HepG2 (cell line): ENCODE results near the gene NTRK2. TPM values are rescaled to one million over a fixed set of nuclear protein-coding genes. Genes with fewer than 3 reads are reported as not detected.

Source experiments
- ATAC-seq: fragments of 200-7000 bp; cut with Tn5 transposase; 3 replicates; pipeline ENCODE4 v1.9.1; 2020; ENCODE audit warnings: mild to moderate bottlenecking, moderate library complexity
- BruUV-seq: library from RNA; stranded (reverse); fragments of 400-500 nt; replicated peaks from 2 replicates; lab custom pipeline; 2021; lab: Mats Ljungman, UMichigan
- CTCF ChIA-PET: fragments of 300-600 bp; formaldehyde crosslinking; extraction: SDS; loops from one replicate; lab custom pipeline; 2021; ENCODE audit warnings: low total read pairs, inconsistent platforms, low intra/inter-chr PET ratio; lab: Yijun Ruan, JAX
- POLR2A ChIA-PET: fragments of 350-600 bp; sonication (Branson Sonifier 250); formaldehyde crosslinking; loops from one replicate; lab custom pipeline; 2020; ENCODE audit warnings: antibody characterized with exemption, inconsistent platforms; lab: Yijun Ruan, JAX
- DNase-seq: peaks from one replicate; pipeline ENCODE4 v3.0.0-alpha.2; 2015; ENCODE audit warnings: low spot score
- FAIRE-seq: peaks from 3 replicates; lab custom pipeline; 2011; peaks lifted over from hg19 to GRCh38; lab: Jason Lieb, UNC
- H2AFZ ChIP-seq: one replicate; pipeline ENCODE4 v1.6.1; 2011; ENCODE audit warnings: low read length, inconsistent platforms
- H3K27ac ChIP-seq: fragments of 300-600 bp; 3 replicates; pipeline ENCODE4 v1.8.0; 2011; ENCODE audit warnings: mixed run types, mild to moderate bottlenecking, mixed read lengths, low read length, inconsistent platforms; ENCODE audit not compliant: insufficient read depth; ENCODE audit errors: extremely low read length
- H3K27me3 ChIP-seq, 2 experiments: fragments of 200-600 bp in 1 of 2; 2 replicates in 1 of 2; 3 replicates in 1 of 2; pipeline versions ENCODE4 v1.6.0 to v1.8.0; 2011; ENCODE audit warnings: low read length in 2 of 2, mild to moderate bottlenecking in 2 of 2, moderate library complexity in 2 of 2, inconsistent platforms in 1 of 2; ENCODE audit not compliant: insufficient read depth in 2 of 2, control insufficient read depth in 1 of 2
- H3K36me3 ChIP-seq, 2 experiments: fragments of 200-600 bp in 1 of 2; replicated peaks in 1 of 2; 2 replicates in 1 of 2; 3 replicates in 1 of 2; pipeline versions ENCODE4 v1.5.1 to v1.8.0; 2011; ENCODE audit warnings: low read length in 2 of 2, inconsistent platforms in 1 of 2; ENCODE audit not compliant: insufficient read depth in 2 of 2, control insufficient read depth in 1 of 2
- H3K4me1 ChIP-seq: 2 replicates; pipeline ENCODE4 v1.5.1; 2012; ENCODE audit warnings: low read length, inconsistent platforms; ENCODE audit not compliant: insufficient read depth
- H3K4me2 ChIP-seq: 2 replicates; pipeline ENCODE4 v1.6.0; 2011; ENCODE audit warnings: low read depth, low read length, inconsistent platforms
- H3K4me3 ChIP-seq, 3 experiments: fragments of 200-600 bp in 1 of 3; sonication (generic), shearing (Covaris generic) in 1 of 3; replicated peaks in 1 of 3; 2 replicates each; pipeline ENCODE4 v1.5.1; 2011 to 2016; ENCODE audit warnings: low read length in 3 of 3, inconsistent platforms in 2 of 3, low read depth in 2 of 3, mild to moderate bottlenecking in 2 of 3, control low read depth in 1 of 3, mixed read lengths in 1 of 3; ENCODE audit not compliant: insufficient read depth in 1 of 3
- H3K79me2 ChIP-seq: one replicate; pipeline ENCODE4 v1.6.1; 2011; ENCODE audit warnings: low read length, inconsistent platforms; ENCODE audit not compliant: insufficient read depth
- H3K9ac ChIP-seq: 2 replicates; pipeline ENCODE4 v1.6.0; 2011; ENCODE audit warnings: mild to moderate bottlenecking, low read depth, low read length, inconsistent platforms; ENCODE audit not compliant: insufficient read depth
- H3K9me3 ChIP-seq: 2 replicates; pipeline ENCODE4 v1.5.1; 2012; ENCODE audit warnings: mild to moderate bottlenecking, low read length
- H4K20me1 ChIP-seq: 2 replicates; pipeline ENCODE4 v1.6.0; 2011; ENCODE audit warnings: inconsistent platforms, mild to moderate bottlenecking, low read length, moderate library complexity; ENCODE audit not compliant: insufficient read depth
- POLR2A ChIP-seq, 2 experiments: IDR thresholded peaks; 2 replicates each; pipeline ENCODE4 v1.6.1; 2011; ENCODE audit warnings: low read depth in 2 of 2, low read length in 2 of 2, mild to moderate bottlenecking in 1 of 2, moderate library complexity in 1 of 2; ENCODE audit not compliant: insufficient read depth in 1 of 2
- ZNF260 ChIP-seq: sonication (generic); formaldehyde crosslinking; IDR thresholded peaks from 2 replicates; pipeline ENCODE4 v1.4.0; 2020; ENCODE audit warnings: missing genetic modification reagents, low read depth, mild to moderate bottlenecking, borderline replicate concordance
- WGBS: methylation state at CpG from one replicate; pipeline ENCODE4 v1.1.6; 2017; ENCODE audit warnings: low lambda C conversion rate; 5-methylcytosine and 5-hydroxymethylcytosine counted together
- in situ Hi-C: cut with HindIII; loops from 2 replicates; pipeline ENCODE4 v1.10.0; 2017; ENCODE audit warnings: low pct_unique_long_range_greater_than_20kb; ENCODE audit not compliant: extremely low pct_ligation_motif_present
- intact Hi-C: fragments of 100-400 bp; cut with micrococcal nuclease; formaldehyde crosslinking; loops from one replicate; pipeline ENCODE4 v1.10.0; 2022; ENCODE audit not compliant: unreplicated experiment
- polyA plus RNA-seq, 8 experiments: library from polyadenylated mRNA; depleted of rRNA in 3 of 8; stranded (reverse) in 7 of 8; unstranded in 1 of 8; fragments of >200 nt; fragmentation: Illumina TruSeq in 4 of 8; extraction: Trizol in 4 of 8; gene quantifications; 2 replicates each; pipeline versions ENCODE4 v1.2.1 to v1.2.3, GENCODE V29; 2011 to 2016; ENCODE audit warnings: low read depth in 4 of 8, missing spikeins in 1 of 8, mixed read lengths in 1 of 8; ENCODE audit not compliant: insufficient read depth in 1 of 8
- total RNA-seq, 5 experiments: library from RNA; depleted of rRNA; stranded (reverse); fragments of >200 nt; fragmentation: Illumina TruSeq; extraction: Trizol; gene quantifications; 2 replicates each; pipeline ENCODE4 v1.2.3, GENCODE V29; 2016; ENCODE audit warnings: low read depth in 1 of 5
- TF ChIP-seq, protein P1 (sequence below): sonication (generic); formaldehyde crosslinking; IDR thresholded peaks from 2 replicates; pipeline ENCODE4 v1.4.0; 2020; ENCODE audit warnings: missing genetic modification reagents
- TF ChIP-seq, protein P2 (sequence below): sonication (generic); formaldehyde crosslinking; IDR thresholded peaks from 2 replicates; pipeline ENCODE4 v1.8.0; 2022; ENCODE audit warnings: low read depth, missing genetic modification reagents

Gene NTRK2
- total and polyA plus RNA-seq, 2 of the 13 experiments (the other 11 are each of a cell fraction or from before 2014, with no cell fraction given), result not detected

DNA sequence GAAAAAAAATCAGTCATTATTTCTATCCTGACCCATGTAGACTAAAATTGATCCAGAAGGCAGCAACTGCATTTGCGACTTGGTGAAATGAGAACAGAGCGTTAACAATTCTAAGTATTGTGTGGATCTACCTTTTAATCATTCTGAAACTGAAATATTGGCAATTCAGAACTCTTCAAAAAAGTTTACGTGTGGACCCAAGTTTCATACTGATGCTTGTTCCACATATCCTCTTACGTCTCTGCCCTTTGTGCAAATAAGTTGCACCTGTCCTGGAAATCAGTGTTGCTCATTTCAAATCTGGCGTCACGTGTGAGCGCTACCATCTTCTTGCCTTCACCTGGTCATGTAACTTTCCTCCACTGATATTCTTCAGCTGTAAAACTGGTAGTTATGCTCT, 74.7 kb downstream of the NTRK2 start (continued):
- TF ChIP-seq, protein P1, sequence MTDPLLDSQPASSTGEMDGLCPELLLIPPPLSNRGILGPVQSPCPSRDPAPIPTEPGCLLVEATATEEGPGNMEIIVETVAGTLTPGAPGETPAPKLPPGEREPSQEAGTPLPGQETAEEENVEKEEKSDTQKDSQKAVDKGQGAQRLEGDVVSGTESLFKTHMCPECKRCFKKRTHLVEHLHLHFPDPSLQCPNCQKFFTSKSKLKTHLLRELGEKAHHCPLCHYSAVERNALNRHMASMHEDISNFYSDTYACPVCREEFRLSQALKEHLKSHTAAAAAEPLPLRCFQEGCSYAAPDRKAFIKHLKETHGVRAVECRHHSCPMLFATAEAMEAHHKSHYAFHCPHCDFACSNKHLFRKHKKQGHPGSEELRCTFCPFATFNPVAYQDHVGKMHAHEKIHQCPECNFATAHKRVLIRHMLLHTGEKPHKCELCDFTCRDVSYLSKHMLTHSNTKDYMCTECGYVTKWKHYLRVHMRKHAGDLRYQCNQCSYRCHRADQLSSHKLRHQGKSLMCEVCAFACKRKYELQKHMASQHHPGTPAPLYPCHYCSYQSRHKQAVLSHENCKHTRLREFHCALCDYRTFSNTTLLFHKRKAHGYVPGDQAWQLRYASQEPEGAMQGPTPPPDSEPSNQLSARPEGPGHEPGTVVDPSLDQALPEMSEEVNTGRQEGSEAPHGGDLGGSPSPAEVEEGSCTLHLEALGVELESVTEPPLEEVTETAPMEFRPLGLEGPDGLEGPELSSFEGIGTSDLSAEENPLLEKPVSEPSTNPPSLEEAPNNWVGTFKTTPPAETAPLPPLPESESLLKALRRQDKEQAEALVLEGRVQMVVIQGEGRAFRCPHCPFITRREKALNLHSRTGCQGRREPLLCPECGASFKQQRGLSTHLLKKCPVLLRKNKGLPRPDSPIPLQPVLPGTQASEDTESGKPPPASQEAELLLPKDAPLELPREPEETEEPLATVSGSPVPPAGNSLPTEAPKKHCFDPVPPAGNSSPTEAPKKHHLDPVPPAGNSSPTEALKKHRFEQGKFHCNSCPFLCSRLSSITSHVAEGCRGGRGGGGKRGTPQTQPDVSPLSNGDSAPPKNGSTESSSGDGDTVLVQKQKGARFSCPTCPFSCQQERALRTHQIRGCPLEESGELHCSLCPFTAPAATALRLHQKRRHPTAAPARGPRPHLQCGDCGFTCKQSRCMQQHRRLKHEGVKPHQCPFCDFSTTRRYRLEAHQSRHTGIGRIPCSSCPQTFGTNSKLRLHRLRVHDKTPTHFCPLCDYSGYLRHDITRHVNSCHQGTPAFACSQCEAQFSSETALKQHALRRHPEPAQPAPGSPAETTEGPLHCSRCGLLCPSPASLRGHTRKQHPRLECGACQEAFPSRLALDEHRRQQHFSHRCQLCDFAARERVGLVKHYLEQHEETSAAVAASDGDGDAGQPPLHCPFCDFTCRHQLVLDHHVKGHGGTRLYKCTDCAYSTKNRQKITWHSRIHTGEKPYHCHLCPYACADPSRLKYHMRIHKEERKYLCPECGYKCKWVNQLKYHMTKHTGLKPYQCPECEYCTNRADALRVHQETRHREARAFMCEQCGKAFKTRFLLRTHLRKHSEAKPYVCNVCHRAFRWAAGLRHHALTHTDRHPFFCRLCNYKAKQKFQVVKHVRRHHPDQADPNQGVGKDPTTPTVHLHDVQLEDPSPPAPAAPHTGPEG (CRISPR knock-in tag), result no peak

DNA sequence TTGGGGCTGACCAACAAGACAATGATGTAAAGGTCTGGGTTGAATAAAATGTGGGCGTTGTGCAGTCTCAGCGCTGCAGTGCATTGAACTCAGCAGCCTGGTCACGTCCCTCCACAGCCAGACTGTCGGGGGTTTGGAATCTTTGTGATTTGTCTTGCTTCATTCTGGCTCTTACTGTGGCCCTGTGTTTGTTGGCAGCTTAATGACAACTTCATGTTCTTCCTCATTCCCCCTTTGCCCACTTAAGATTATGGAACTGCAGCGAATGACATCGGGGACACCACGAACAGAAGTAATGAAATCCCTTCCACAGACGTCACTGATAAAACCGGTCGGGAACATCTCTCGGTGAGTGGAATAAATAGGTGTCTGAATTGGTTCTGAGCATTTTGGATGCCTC, 75.2 kb downstream of the NTRK2 start:
- no peaks in the 10 kb centered on the region for H3K79me2 ChIP-seq
- H3K4me3 ChIP-seq, result no peak overlapping the region
- H4K20me1 ChIP-seq, result no peaks in the 10 kb centered on the region
- no peak overlapping the region for H3K9ac ChIP-seq
- no peak for DNase-seq
- whole genome bisulfite sequencing, result 42% methylated on average over 10 of the region's 11 CpGs
- in situ Hi-C loops, result no loop called here
- intact Hi-C loops, result no loop called here
- ChIA-PET CTCF (no interaction called here), POLR2A (no interaction called here)
- no peak for ATAC-seq
- H3K27ac ChIP-seq, result no peak overlapping the region
- no TSS peak for BruUV-seq
- no peaks in the 10 kb centered on the region for H3K9me3 ChIP-seq
- no peaks in the 10 kb centered on the region for H3K4me1 ChIP-seq
- no peak for FAIRE-seq
- no peaks in the 10 kb centered on the region for H3K27me3 ChIP-seq
- no peak overlapping the region for H3K4me2 ChIP-seq
- H3K36me3 ChIP-seq, result no peaks in the 10 kb centered on the region
- H2AFZ ChIP-seq, result no peak overlapping the region
- TF ChIP-seq, protein P2, sequence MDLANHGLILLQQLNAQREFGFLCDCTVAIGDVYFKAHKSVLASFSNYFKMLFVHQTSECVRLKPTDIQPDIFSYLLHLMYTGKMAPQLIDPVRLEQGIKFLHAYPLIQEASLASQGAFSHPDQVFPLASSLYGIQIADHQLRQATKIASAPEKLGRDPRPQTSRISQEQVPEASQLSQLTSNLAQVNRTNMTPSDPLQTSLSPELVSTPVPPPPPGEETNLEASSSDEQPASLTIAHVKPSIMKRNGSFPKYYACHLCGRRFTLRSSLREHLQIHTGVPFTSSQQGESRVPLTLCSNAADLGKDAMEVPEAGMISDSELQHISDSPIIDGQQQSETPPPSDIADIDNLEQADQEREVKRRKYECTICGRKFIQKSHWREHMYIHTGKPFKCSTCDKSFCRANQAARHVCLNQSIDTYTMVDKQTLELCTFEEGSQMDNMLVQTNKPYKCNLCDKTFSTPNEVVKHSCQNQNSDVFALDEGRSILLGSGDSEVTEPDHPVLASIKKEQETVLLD (CRISPR knock-in tag), result no peak
- TF ChIP-seq POLR2A (IDR thresholded peaks at IDR 0.05; ENCODE audit: insufficient read depth in 1 of 2, low read depth in 2 of 2, low read length in 2 of 2), result no peak
- TF ChIP-seq ZNF260 (CRISPR knock-in tag), result no peak
